Lung microvascular endothelial cell (primary cell): ENCODE results near the gene KYAT1. TPM values are rescaled to one million over a fixed set of nuclear protein-coding genes. Genes with fewer than 3 reads are reported as not detected.
"Not testable (repeated sequence)": the region's sequence is repeated elsewhere in the genome, so short reads cannot be mapped to it uniquely, and the experiment has no call there.

ENCODE experiments used
- DNase-seq, 2 donors: peaks; one replicate each; pipeline versions ENCODE4 v3.0.0 to v3.0.0-alpha.2; 2010; ENCODE audit warnings: low read depth in 2 of 2
- total RNA-seq: library from RNA; depleted of rRNA; stranded (reverse); fragments of >200 nt; gene quantifications from 2 replicates; pipeline ENCODE4 v1.2.1, GENCODE V29; 2014

Gene KYAT1
- total RNA-seq, 1 donor from 2014 or later: 5.6 TPM

DNA sequence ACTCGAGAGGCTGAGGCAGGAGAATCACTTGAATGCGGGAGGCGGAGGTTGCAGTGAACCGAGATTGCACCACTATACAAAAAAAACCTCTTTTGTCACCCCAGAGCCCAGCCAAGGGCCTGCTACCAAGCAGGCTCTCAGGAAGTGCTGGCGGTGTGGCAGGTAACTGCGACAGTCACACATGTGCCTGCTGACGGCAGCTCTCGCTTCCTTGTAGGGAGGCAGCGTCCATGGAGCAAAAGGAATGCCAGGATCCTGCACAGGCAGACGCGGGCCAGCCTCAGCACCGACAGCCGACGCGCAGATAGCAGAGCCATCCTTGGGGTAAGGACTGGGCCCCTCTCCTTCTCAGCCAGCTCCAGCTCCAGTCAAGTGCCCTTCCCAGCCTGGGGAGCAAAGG, 4.0 kb upstream of the KYAT1 start:
- DNase-seq: no peak

DNA sequence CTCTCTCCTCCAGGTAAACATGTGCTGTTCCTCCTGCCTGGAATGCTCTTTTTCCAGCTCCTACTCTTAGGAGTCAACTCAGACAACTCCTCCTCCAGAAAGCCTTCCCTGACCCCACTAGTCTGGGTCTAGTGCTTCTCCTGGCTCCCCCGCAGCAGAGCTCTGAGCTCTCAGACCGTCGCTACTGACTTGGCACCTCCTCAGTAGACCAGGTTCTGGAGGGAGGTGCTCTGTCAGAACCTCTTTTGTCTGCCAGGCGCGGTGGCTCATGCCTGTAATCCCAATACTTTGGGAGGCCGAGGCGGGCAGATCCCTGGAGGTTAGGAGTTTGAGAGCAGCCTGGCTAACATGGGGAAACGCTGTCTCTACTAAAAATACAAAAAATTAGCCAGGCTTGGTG, 3.6 kb upstream of the KYAT1 start:
- no peak for DNase-seq

GRCh38 chr9:128884164-128884563, 2.4 kb upstream of the KYAT1 start:
- no peak for DNase-seq

GRCh38 chr9:128882677-128883603, 1.2 kb upstream of the KYAT1 start:
- DNase-seq: peak in 1 of 2 donors; percentile 47

GRCh38 chr9:128877852-128878251, 3.9 kb downstream of the KYAT1 start:
- no peak for DNase-seq

DNA sequence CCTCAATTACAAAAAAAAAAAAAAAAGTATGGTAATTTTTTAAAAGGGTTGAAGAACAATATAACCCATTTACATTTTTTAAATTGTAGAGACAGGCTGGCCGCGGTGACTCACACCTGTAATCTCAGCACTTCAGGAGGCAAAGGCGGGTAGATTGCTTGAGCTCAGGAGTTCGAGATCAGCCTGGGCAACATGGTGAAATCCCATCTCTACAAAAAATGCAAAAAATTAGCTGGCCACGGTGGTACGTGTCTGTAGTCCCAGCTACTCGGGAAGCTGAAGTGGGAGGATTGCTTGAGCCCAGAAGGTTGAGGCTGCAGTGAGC, 10.8 kb downstream of the KYAT1 start:
- DNase-seq: not testable (repeated sequence)

DNA sequence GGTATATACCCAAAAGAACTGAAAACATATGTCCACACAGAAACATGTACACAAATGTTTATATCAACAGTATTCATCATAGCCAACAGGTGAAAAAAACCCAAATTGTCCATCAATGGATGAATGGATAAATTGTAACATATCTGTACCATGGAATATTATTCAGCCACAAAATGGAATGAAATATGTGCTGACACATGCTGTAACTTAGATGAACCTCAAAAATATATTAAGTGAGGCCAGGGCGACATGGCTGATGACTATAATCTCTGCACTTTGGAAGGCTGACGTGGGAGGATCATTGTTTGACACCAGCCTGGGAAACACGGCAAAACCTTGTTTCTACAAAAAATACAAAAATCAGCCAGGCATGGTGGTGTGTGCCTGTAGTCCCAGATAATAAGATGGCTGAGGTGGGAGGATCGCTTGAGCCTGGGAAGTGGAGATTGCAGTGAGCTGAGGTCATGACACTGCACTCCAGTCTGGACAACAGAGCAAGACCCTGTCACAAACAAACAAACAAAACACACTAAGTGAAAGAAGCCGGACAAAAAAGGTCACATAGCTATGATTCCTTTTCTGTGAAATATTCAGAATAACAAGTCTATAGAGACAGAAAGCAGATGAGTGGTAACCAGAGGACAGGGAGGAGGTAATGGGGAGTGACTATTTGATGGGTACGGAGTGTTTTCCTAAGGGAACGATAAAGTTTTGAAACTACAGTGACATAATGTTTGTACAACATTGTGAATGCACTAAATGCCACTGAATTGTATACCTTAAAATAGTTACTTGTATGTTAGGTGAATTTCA, 11.4 kb downstream of the KYAT1 start:
- no peak for DNase-seq

DNA sequence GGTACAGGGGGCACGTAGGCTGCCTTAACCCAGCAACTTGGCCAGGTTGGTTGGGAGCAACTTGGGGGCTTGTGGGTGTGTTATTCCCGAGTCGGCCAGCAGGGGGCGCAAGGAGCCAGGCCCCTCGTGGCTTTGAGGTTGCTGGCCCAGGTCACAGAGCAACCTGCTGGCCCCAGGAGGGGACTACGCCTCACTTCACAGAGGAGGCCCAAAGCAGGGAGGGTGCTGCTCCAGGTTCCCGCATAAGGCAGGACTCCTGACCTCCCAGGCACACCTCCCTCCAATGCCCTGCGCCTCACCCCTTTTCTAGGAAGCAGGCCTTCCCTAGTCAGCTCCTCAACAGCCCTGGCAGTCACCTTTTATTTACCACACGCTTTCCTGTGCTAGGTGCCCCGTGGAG, 18.1 kb downstream of the KYAT1 start:
- peak; percentile 64 to 76 for DNase-seq

DNA sequence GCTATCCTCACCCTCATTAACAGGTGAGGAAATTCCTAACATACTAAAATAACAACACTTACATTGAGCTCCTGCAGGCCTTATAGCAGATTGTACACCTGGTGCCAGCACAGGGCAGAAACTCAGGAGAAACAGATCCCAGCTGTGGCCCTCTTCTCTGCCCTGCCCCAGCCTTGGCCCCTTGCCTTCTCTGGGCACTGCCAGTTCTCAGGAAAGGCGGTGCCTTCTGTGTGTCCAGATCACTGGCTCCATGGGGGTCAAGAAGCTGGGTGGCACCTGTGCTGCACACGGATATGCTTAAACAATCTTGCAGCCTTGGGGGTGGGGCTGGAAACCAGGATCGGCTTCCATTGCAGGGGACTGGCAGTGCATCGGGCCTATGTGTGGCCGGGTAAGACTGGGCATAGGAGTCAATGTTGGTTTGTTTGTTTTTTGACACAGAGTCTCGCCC, 19.3 kb downstream of the KYAT1 start:
- no peak for DNase-seq

GRCh38 chr9:128861501-128861900, 20.2 kb downstream of the KYAT1 start:
- no peak for DNase-seq

GRCh38 chr9:128860937-128861336, 20.8 kb downstream of the KYAT1 start:
- no peak for DNase-seq

DNA sequence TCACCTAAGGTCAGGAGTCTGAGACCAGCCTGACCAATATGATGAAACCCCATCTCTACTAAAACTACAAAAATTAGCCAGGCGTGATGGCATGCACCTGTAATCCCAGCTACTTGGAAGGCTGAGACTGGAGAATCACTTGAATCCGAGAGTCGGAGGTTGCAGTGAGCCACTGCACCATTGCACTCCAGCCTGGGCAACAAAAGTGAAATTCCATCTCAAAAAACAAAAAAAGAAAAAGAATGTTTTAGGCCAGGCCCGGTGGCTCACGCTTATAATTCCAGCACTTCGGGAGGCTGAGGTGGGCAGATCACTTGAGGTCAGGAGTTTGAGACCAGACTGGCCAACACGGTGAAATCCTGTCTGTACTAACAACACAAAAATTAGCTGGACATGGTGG, 23.3 kb downstream of the KYAT1 start:
- DNase-seq: not testable (repeated sequence)

- DNase-seq: not testable (repeated sequence)
Observed at GRCh38 chr9:128854454-128854853, 27.3 kb downstream of the KYAT1 start.

- DNase-seq: not testable (repeated sequence)
Observed at GRCh38 chr9:128852646-128853045, 29.1 kb downstream of the KYAT1 start.

- DNase-seq: peak; percentile 62 to 69
Observed at GRCh38 chr9:128851779-128852600, 29.8 kb downstream of the KYAT1 start.

GRCh38 chr9:128851024-128851423, 30.7 kb downstream of the KYAT1 start:
- DNase-seq: not testable (repeated sequence)

DNA sequence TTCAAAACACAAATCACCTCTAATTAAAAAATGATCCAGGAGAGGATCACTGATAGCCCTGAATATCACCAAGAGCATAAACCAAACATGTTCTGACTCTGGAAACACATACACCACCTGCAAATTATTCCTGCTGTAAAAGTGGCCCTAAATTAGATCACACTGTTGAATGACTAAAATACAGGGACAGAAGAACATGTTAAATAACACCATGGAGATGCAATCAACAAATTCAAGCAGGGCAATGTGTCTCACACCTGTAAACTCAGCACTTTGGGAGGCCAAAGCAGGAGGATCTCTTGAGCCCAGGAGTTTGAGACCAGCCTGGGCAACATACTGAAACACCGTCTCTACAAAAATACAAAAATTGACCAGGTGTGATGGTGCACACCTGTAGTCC, 33.9 kb downstream of the KYAT1 start:
- no peak for DNase-seq

DNA sequence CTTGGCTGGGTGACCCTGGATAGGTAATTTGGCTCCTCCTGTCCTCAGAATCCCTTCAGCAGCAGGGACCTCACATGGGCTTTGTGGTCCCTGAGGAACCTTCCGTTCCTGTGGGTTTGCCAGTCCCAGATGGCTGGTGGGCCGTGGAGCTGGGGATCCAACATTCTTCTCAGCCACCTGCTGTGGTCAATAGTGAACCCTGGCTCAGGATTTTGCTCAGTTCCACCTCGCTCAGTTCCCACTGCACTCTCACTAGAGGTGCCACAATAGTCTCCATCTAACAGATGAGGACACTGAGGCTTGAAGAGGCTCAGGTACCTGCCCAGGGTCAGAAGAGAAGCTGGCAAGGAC, 35.1 kb downstream of the KYAT1 start:
- DNase-seq: no peak

GRCh38 chr9:128845186-128845931, 36.4 kb downstream of the KYAT1 start:
- DNase-seq: no peak

- DNase-seq: not testable (repeated sequence)
Observed at GRCh38 chr9:128843171-128843570, 38.6 kb downstream of the KYAT1 start.
